Skeletal muscle satellite cell (primary cell): ENCODE data around the gene THOC5.
"Not testable (repeated sequence)": the region's sequence is repeated elsewhere in the genome, so short reads cannot be mapped to it uniquely, and the experiment has no call there.

Experiments used
- H3K27me3 ChIP-seq: 2 replicates; pipeline ENCODE4 v1.7.0; 2013; ENCODE audit warnings: low read length; ENCODE audit not compliant: control insufficient read depth, insufficient read depth
- H3K36me3 ChIP-seq: 2 replicates; pipeline ENCODE4 v1.7.0; 2013; ENCODE audit warnings: mild to moderate bottlenecking, control low read depth, low read length; ENCODE audit not compliant: insufficient read depth
- H3K4me1 ChIP-seq: 2 replicates; pipeline ENCODE4 v1.7.0; 2013; ENCODE audit warnings: low read length; ENCODE audit not compliant: control insufficient read depth, insufficient read depth
- H3K4me2 ChIP-seq: 2 replicates; pipeline ENCODE4 v1.7.0; 2013; ENCODE audit warnings: mild to moderate bottlenecking, low read length
- H3K4me3 ChIP-seq: 2 replicates; pipeline ENCODE4 v1.7.0; 2013; ENCODE audit warnings: low read length
- H3K9ac ChIP-seq: 2 replicates; pipeline ENCODE4 v1.7.0; 2013; ENCODE audit warnings: mild to moderate bottlenecking, low read depth, low read length, moderate library complexity
- H3K9me3 ChIP-seq: replicated peaks from 2 replicates; pipeline ENCODE4 v1.7.0; 2013; ENCODE audit warnings: mild to moderate bottlenecking, control low read depth, low read length

The THOC5 gene

GRCh38 chr22:29555065-29555644 is 1.6 kb upstream of the THOC5 start:
- Histone ChIP-seq H3K4me3 (no peak overlapping the region), H3K4me2 (no peak overlapping the region), H3K27me3 (no peaks in the 10 kb centered on the region), H3K36me3 (peaks cover 18% of the 10 kb centered on the region), H3K9me3 (no peaks in the 10 kb centered on the region), H3K4me1 (peaks cover 9% of the 10 kb centered on the region), H3K9ac (no peak overlapping the region)

DNA sequence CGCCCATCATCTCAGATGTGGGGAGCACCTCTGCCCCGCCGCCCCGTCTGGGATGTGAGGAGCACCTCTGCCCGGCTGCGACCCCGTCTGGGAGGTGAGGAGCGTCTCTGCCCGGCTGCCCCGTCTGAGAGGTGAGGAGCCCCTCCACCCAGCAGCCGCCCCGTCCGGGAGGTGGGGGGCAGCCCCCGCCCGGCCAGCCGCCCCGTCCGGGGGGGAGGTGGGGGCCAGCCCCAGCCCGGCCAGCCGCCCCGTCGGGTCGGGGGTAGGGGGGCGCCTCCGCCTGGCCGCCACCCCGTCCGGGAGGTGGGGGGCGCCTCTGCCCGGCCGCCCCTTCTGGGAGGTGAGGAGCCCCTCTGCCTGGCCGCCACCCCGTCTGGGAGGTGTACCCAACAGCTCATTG is 1.2 kb downstream of the THOC5 start:
- peak overlapping the region; percentile 87 for H3K4me3 ChIP-seq
- H3K9ac ChIP-seq: not testable (repeated sequence)

GRCh38 chr22:29550005-29550404 is 3.6 kb downstream of the THOC5 start:
- H3K9ac ChIP-seq: no peak overlapping the region
- no peaks in the 10 kb centered on the region for H3K9me3 ChIP-seq
- H3K27me3 ChIP-seq: no peaks in the 10 kb centered on the region
- peaks cover 9% of the 10 kb centered on the region for H3K4me1 ChIP-seq
- H3K4me3 ChIP-seq: no peak overlapping the region
- H3K4me2 ChIP-seq: no peak overlapping the region
- H3K36me3 ChIP-seq: peaks cover 18% of the 10 kb centered on the region

More for the DNA sequence above, 1.2 kb downstream of the THOC5 start:
- Histone ChIP-seq H3K4me2 (peak overlapping the region; percentile 80), H3K36me3 (peaks cover 22% of the 10 kb centered on the region)
- not testable (repeated sequence) for H3K9me3 ChIP-seq, H3K4me1 ChIP-seq, H3K27me3 ChIP-seq

DNA sequence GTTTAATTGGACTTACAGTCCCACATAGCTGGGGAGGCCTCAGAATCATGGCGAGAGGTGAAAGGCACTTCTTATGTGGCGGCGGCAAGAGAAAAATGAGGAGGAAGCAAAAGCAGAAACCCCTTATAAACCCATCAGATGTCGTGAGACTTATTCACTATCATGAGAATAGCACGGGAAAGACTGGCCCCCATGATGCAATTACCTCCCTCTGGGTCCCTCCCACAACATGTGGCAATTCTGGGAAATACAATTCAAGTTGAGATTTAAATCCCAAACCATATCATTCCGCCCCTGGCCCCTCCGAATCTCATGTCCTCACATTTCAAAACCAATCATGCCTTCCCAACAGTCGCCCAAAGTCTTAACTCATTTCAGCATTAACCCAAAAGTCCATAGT is 8.5 kb downstream of the THOC5 start:
- not testable (repeated sequence) for H3K4me1 ChIP-seq, H3K27me3 ChIP-seq, H3K4me2 ChIP-seq, H3K4me3 ChIP-seq, H3K9me3 ChIP-seq, H3K9ac ChIP-seq
- H3K36me3 ChIP-seq: peaks cover 49% of the 10 kb centered on the region

GRCh38 chr22:29541845-29542244 is 11.7 kb downstream of the THOC5 start:
- Histone ChIP-seq H3K9ac (no peak overlapping the region), H3K4me1 (no peaks in the 10 kb centered on the region), H3K4me3 (no peak overlapping the region), H3K36me3 (peaks cover 54% of the 10 kb centered on the region), H3K9me3 (no peaks in the 10 kb centered on the region), H3K4me2 (no peak overlapping the region), H3K27me3 (no peaks in the 10 kb centered on the region)

DNA sequence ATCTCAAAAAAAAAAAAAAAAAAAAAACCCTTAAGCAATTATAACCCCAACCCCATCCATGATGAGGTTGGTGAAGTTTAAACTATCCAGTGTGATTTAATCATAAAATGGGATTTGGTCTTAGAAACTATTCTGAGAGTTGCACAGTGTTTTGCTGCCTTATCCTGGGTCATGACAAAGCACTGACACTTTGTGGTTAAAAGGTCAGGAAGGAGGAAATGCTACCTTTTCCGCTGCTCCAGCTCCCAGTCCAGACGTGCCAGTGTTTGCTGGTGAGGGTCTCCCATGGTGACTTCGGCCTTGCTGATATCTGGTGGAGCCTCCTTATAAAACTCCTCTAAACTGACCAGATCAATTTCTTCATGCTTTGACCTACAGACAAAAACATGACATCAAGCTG is 14.5 kb downstream of the THOC5 start:
- H3K9me3 ChIP-seq: no peaks in the 10 kb centered on the region
- no peak overlapping the region for H3K4me3 ChIP-seq
- H3K36me3 ChIP-seq: peaks cover 64% of the 10 kb centered on the region
- H3K27me3 ChIP-seq: no peaks in the 10 kb centered on the region
- no peaks in the 10 kb centered on the region for H3K4me1 ChIP-seq
- no peak overlapping the region for H3K9ac ChIP-seq
- no peak overlapping the region for H3K4me2 ChIP-seq

DNA sequence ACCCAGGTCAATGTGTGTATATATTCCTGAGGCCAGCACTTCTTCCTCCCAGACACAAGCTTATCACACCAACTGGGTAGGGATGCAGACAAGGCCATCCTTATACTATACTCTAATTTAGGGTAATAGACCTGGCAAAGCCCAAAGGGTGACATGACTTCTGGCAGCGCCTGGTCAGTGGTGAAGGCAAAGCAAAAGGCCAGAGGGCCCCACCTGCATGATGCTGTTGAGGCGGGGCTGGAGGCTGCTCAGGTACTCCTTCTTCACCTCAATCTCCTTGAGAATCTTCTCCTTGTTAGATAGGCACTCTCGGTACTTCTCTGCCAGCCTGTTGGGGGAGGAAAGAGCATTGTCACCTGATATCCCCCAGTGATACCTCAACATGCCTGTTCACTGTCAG is 17.1 kb downstream of the THOC5 start:
- no peaks in the 10 kb centered on the region for H3K9me3 ChIP-seq
- peaks cover 64% of the 10 kb centered on the region for H3K36me3 ChIP-seq
- no peak overlapping the region for H3K4me3 ChIP-seq
- H3K9ac ChIP-seq: no peak overlapping the region
- H3K4me2 ChIP-seq: no peak overlapping the region
- H3K27me3 ChIP-seq: no peaks in the 10 kb centered on the region
- no peaks in the 10 kb centered on the region for H3K4me1 ChIP-seq

GRCh38 chr22:29531419-29531818 is 22.1 kb downstream of the THOC5 start:
- no peak overlapping the region for H3K4me2 ChIP-seq
- H3K27me3 ChIP-seq: no peaks in the 10 kb centered on the region
- H3K4me3 ChIP-seq: no peak overlapping the region
- H3K36me3 ChIP-seq: peaks cover 75% of the 10 kb centered on the region
- H3K9me3 ChIP-seq: no peaks in the 10 kb centered on the region
- H3K4me1 ChIP-seq: no peaks in the 10 kb centered on the region
- no peak overlapping the region for H3K9ac ChIP-seq

- no peak overlapping the region for H3K4me2 ChIP-seq
- H3K9me3 ChIP-seq: no peaks in the 10 kb centered on the region
- H3K4me3 ChIP-seq: no peak overlapping the region
- no peaks in the 10 kb centered on the region for H3K4me1 ChIP-seq
- no peaks in the 10 kb centered on the region for H3K27me3 ChIP-seq
- no peak overlapping the region for H3K9ac ChIP-seq
- peaks cover 71% of the 10 kb centered on the region for H3K36me3 ChIP-seq
Observed at GRCh38 chr22:29530716-29531115, 22.8 kb downstream of the THOC5 start.

- Histone ChIP-seq H3K9ac (no peak overlapping the region), H3K4me3 (no peak overlapping the region), H3K9me3 (no peaks in the 10 kb centered on the region), H3K27me3 (no peaks in the 10 kb centered on the region), H3K4me2 (no peak overlapping the region), H3K4me1 (no peaks in the 10 kb centered on the region), H3K36me3 (peaks cover 80% of the 10 kb centered on the region)
Observed at GRCh38 chr22:29528144-29528543, 25.4 kb downstream of the THOC5 start.

GRCh38 chr22:29524442-29525191 is 28.9 kb downstream of the THOC5 start:
- no peaks in the 10 kb centered on the region for H3K27me3 ChIP-seq

GRCh38 chr22:29523761-29524160 is 29.8 kb downstream of the THOC5 start:
- H3K4me1 ChIP-seq: peaks cover 8% of the 10 kb centered on the region
- H3K27me3 ChIP-seq: no peaks in the 10 kb centered on the region
- no peaks in the 10 kb centered on the region for H3K9me3 ChIP-seq
- peaks cover 74% of the 10 kb centered on the region for H3K36me3 ChIP-seq
- no peak overlapping the region for H3K9ac ChIP-seq
- H3K4me2 ChIP-seq: no peak overlapping the region
- H3K4me3 ChIP-seq: no peak overlapping the region

More at GRCh38 chr22:29524442-29525191, 28.9 kb downstream of the THOC5 start:
- no peaks in the 10 kb centered on the region for H3K9me3 ChIP-seq
- no peak overlapping the region for H3K4me3 ChIP-seq
- peaks cover 76% of the 10 kb centered on the region for H3K36me3 ChIP-seq
- no peak overlapping the region for H3K9ac ChIP-seq
- no peak overlapping the region for H3K4me2 ChIP-seq
- H3K4me1 ChIP-seq: peaks cover 8% of the 10 kb centered on the region
